Endothelial cell of umbilical vein (primary cell): ENCODE data around the gene ZCCHC14. TPM values are rescaled to one million over a fixed set of nuclear protein-coding genes. Genes with fewer than 3 reads are reported as not detected.

Experiments
- BruUV-seq: library from RNA; stranded (reverse); fragments of 400-500 nt; replicated peaks from 2 replicates; lab custom pipeline; 2021; lab: Mats Ljungman, UMichigan
- CTCF ChIA-PET: fragments of 300-600, 350-600 bp; sonication (Branson Sonifier 250); formaldehyde crosslinking; loops from one replicate; lab custom pipeline; 2021; ENCODE audit warnings: antibody characterized with exemption, inconsistent platforms; lab: Charles Lee
- POLR2A ChIA-PET: fragments of 300-600, 350-600 bp; sonication (Branson Sonifier 250); formaldehyde crosslinking; loops from one replicate; lab custom pipeline; 2021; ENCODE audit warnings: antibody characterized with exemption, inconsistent platforms; lab: Charles Lee
- DNase-seq: peaks from one replicate; pipeline ENCODE4 v3.0.0-alpha.2; 2011; ENCODE audit warnings: low read depth, low spot score
- FAIRE-seq: peaks from 2 replicates; lab custom pipeline; 2011; peaks lifted over from hg19 to GRCh38; lab: Jason Lieb, UNC
- H2AFZ ChIP-seq: 2 replicates; pipeline ENCODE4 v1.6.0; 2012; ENCODE audit warnings: low read depth, low read length, control low read depth, inconsistent platforms
- H3K27ac ChIP-seq: 2 replicates; pipeline ENCODE4 v1.5.1; 2011; ENCODE audit warnings: low read depth, mild to moderate bottlenecking, control low read depth, low read length, moderate library complexity; ENCODE audit not compliant: insufficient read depth
- H3K27me3 ChIP-seq, 2 experiments: 2 replicates each; pipeline versions ENCODE4 v1.6.0 to v1.6.1; 2011; ENCODE audit warnings: low read length in 2 of 2, mixed read lengths in 1 of 2; ENCODE audit not compliant: control insufficient read depth in 2 of 2, insufficient read depth in 2 of 2
- H3K36me3 ChIP-seq, 2 experiments: 2 replicates in 1 of 2; 3 replicates in 1 of 2; pipeline ENCODE4 v1.5.1; 2011; ENCODE audit warnings: low read length in 2 of 2, mild to moderate bottlenecking in 1 of 2, moderate library complexity in 1 of 2; ENCODE audit not compliant: control insufficient read depth in 2 of 2, insufficient read depth in 2 of 2; ENCODE audit errors: extremely low read depth in 1 of 2
- H3K4me1 ChIP-seq: 3 replicates; pipeline ENCODE4 v1.5.1; 2011; ENCODE audit warnings: mild to moderate bottlenecking, low read length; ENCODE audit not compliant: control insufficient read depth, insufficient read depth; ENCODE audit errors: extremely low read depth
- H3K4me2 ChIP-seq: 2 replicates; pipeline ENCODE4 v1.6.1; 2011; ENCODE audit warnings: low read length, control low read depth, mixed read lengths; ENCODE audit not compliant: insufficient read depth
- H3K4me3 ChIP-seq, 3 experiments: fragments of 200-600 bp in 1 of 3; sonication (generic), shearing (Covaris generic) in 1 of 3; replicated peaks in 1 of 3; 2 replicates each; pipeline ENCODE4 v1.5.1; 2011 to 2016; ENCODE audit warnings: control low read depth in 3 of 3, low read length in 3 of 3, mild to moderate bottlenecking in 2 of 3, inconsistent platforms in 1 of 3, low read depth in 1 of 3, moderate library complexity in 1 of 3; ENCODE audit not compliant: insufficient read depth in 1 of 3
- H3K79me2 ChIP-seq: 2 replicates; pipeline ENCODE4 v1.6.0; 2012; ENCODE audit warnings: low read length, inconsistent platforms; ENCODE audit not compliant: control insufficient read depth, insufficient read depth
- H3K9ac ChIP-seq: replicated peaks from 2 replicates; pipeline ENCODE3; 2011; ENCODE audit warnings: low read length, control low read depth; ENCODE audit not compliant: insufficient read depth; ENCODE audit errors: extremely low read depth
- H3K9me1 ChIP-seq: replicated peaks from 3 replicates; pipeline ENCODE4 v1.6.0; 2011; ENCODE audit warnings: mild to moderate bottlenecking, low read length; ENCODE audit not compliant: control insufficient read depth, insufficient read depth; ENCODE audit errors: extremely low read depth
- H3K9me3 ChIP-seq: replicated peaks from 2 replicates; pipeline ENCODE4 v1.5.1; 2012; ENCODE audit warnings: low read length, inconsistent platforms; ENCODE audit not compliant: control insufficient read depth, insufficient read depth
- H4K20me1 ChIP-seq: replicated peaks from 2 replicates; pipeline ENCODE3; 2011; ENCODE audit warnings: mild to moderate bottlenecking, low read length; ENCODE audit not compliant: control insufficient read depth, insufficient read depth; ENCODE audit errors: extremely low read depth
- EZH2 ChIP-seq: IDR thresholded peaks from 2 replicates; pipeline ENCODE4 v1.6.1; 2012; ENCODE audit warnings: borderline replicate concordance, low read depth, mild to moderate bottlenecking, moderate library complexity, low read length, inconsistent platforms; ENCODE audit not compliant: severe bottlenecking
- FOS ChIP-seq: IDR thresholded peaks from 2 replicates; pipeline ENCODE4 v1.6.1; 2011; ENCODE audit warnings: mild to moderate bottlenecking, low read length, moderate library complexity, borderline replicate concordance; ENCODE audit not compliant: insufficient read depth
- GATA2 ChIP-seq: IDR thresholded peaks from 2 replicates; pipeline ENCODE4 v1.7.0; 2011; ENCODE audit warnings: low read depth, mild to moderate bottlenecking, moderate library complexity, mixed read lengths, low read length; ENCODE audit not compliant: insufficient read length, insufficient read depth
- JUN ChIP-seq: IDR thresholded peaks from 2 replicates; pipeline ENCODE4 v1.6.1; 2011; ENCODE audit warnings: borderline replicate concordance, low read depth; ENCODE audit not compliant: insufficient read length, insufficient read depth
- MAX ChIP-seq: IDR thresholded peaks from 2 replicates; pipeline ENCODE4 v1.6.1; 2011; ENCODE audit not compliant: insufficient read depth, insufficient read length
- MYC ChIP-seq: IDR thresholded peaks from one replicate; pipeline ENCODE4 v1.6.1; 2011; ENCODE audit warnings: mild to moderate bottlenecking, low read depth, low read length
- POLR2A ChIP-seq: IDR thresholded peaks from 2 replicates; pipeline ENCODE4 v1.6.1; 2012; ENCODE audit warnings: low read depth, mild to moderate bottlenecking, control low read depth, low read length
- POLR2AphosphoS5 ChIP-seq: IDR thresholded peaks from 2 replicates; pipeline ENCODE4 v1.6.1; 2012; ENCODE audit warnings: low read depth, mild to moderate bottlenecking, control low read depth, low read length, moderate library complexity; ENCODE audit not compliant: insufficient read depth
- dilution Hi-C: fragments of 300-500 bp; cut with MboI; formaldehyde crosslinking; loops from one replicate; pipeline ENCODE4 v1.15.0; 2019; ENCODE audit warnings: low sequenced_read_pairs; ENCODE audit not compliant: extremely low pct_ligation_motif_present
- intact Hi-C: fragments of 100-400 bp; cut with micrococcal nuclease; formaldehyde crosslinking; loops from one replicate; pipeline ENCODE4 v1.10.0; 2022
- polyA plus RNA-seq, 4 experiments: library from polyadenylated mRNA; depleted of rRNA in 3 of 4; stranded (reverse) in 3 of 4; unstranded in 1 of 4; fragments of >200 nt; gene quantifications; 2 replicates each; pipeline versions ENCODE4 v1.2.1 to v1.2.3, GENCODE V29; 2011 to 2012; ENCODE audit warnings: missing spikeins in 1 of 4
- total RNA-seq: library from RNA; stranded (reverse); gene quantifications from 2 replicates; pipeline ENCODE4 v1.2.3, GENCODE V29; 2021
- TF ChIP-seq, protein P1 (sequence below), 2 donors: IDR thresholded peaks; 1 replicate in 1 of 2; 2 replicates in 1 of 2; pipeline ENCODE4 v1.5.1; 2011; ENCODE audit warnings: low read length in 2 of 2, mild to moderate bottlenecking in 2 of 2, moderate library complexity in 2 of 2, control low read depth in 1 of 2, inconsistent platforms in 1 of 2, low read depth in 1 of 2; ENCODE audit not compliant: insufficient read depth in 1 of 2; ENCODE audit errors: extremely low read depth in 1 of 2

The ZCCHC14 gene
- total and polyA plus RNA-seq, 2 donors (not counting 3 experiments of a cell fraction or from before 2014, with no cell fraction given): 9.5 to 30.9 TPM

GRCh38 chr16:87525352-87525751, 32.5 kb upstream of the ZCCHC14 start:
- no peak for FAIRE-seq
- dilution Hi-C loops: no loop called here

More at GRCh38 chr16:87525352-87525751, 32.5 kb upstream of the ZCCHC14 start:
- Histone ChIP-seq H3K9ac (no peak overlapping the region), H3K79me2 (no peaks in the 10 kb centered on the region), H3K4me1 (no peaks in the 10 kb centered on the region), H3K9me3 (no peaks in the 10 kb centered on the region), H2AFZ (no peak overlapping the region), H3K36me3 (no peaks in the 10 kb centered on the region), H4K20me1 (no peaks in the 10 kb centered on the region), H3K4me3 (no peak overlapping the region), H3K27ac (no peak overlapping the region), H3K9me1 (no peaks in the 10 kb centered on the region), H3K27me3 (peaks cover 7 to 8% of the 10 kb centered on the region in 2 experiments), H3K4me2 (no peak overlapping the region)
- TF ChIP-seq MAX: no peak
- no peak for TF ChIP-seq GATA2
- TF ChIP-seq, protein P1, sequence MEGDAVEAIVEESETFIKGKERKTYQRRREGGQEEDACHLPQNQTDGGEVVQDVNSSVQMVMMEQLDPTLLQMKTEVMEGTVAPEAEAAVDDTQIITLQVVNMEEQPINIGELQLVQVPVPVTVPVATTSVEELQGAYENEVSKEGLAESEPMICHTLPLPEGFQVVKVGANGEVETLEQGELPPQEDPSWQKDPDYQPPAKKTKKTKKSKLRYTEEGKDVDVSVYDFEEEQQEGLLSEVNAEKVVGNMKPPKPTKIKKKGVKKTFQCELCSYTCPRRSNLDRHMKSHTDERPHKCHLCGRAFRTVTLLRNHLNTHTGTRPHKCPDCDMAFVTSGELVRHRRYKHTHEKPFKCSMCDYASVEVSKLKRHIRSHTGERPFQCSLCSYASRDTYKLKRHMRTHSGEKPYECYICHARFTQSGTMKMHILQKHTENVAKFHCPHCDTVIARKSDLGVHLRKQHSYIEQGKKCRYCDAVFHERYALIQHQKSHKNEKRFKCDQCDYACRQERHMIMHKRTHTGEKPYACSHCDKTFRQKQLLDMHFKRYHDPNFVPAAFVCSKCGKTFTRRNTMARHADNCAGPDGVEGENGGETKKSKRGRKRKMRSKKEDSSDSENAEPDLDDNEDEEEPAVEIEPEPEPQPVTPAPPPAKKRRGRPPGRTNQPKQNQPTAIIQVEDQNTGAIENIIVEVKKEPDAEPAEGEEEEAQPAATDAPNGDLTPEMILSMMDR (IDR thresholded peaks at IDR 0.05; ENCODE audit: extremely low read depth in 1 of 2, insufficient read depth in 1 of 2, low read depth in 1 of 2, low read length in 2 of 2): no peak
- no peak for TF ChIP-seq FOS
- TF ChIP-seq POLR2A: no peak
- no peak for TF ChIP-seq JUN
- TF ChIP-seq MYC: no peak
- TF ChIP-seq POLR2AphosphoS5: no peak
- no peak for TF ChIP-seq EZH2
- no TSS peak for BruUV-seq
- ChIA-PET CTCF (no interaction called here), POLR2A (no interaction called here)
- intact Hi-C loops: no loop called here
- no peak for DNase-seq
